GM12878 (cell line): ENCODE measurements around the gene BICRAL. TPM values are rescaled to one million over a fixed set of nuclear protein-coding genes. Genes with fewer than 3 reads are reported as not detected.

Experiments used
- ATAC-seq: fragments of 200-7000 bp; cut with Tn5 transposase; 3 replicates; pipeline ENCODE4 v1.9.1; 2020; ENCODE audit warnings: mild to moderate bottlenecking, moderate library complexity
- BruUV-seq: library from RNA; stranded (reverse); fragments of 400-500 nt; replicated peaks from 2 replicates; lab custom pipeline; 2021; lab: Mats Ljungman, UMichigan
- CTCF ChIA-PET: fragments of 300-600 bp; sonication (Branson Sonifier 250); formaldehyde crosslinking; extraction: SDS; loops from one replicate; lab custom pipeline; 2021; ENCODE audit warnings: inconsistent platforms; lab: Yijun Ruan, JAX
- POLR2A ChIA-PET: fragments of 350-600 bp; formaldehyde crosslinking; extraction: SDS; loops from one replicate; lab custom pipeline; 2021; ENCODE audit warnings: inconsistent platforms; lab: Charles Lee
- RAD21 ChIA-PET: fragments of 300-600 bp; sonication (Branson Sonifier 250); formaldehyde crosslinking; loops from one replicate; lab custom pipeline; 2023; ENCODE audit warnings: antibody characterized with exemption; ENCODE audit not compliant: unreplicated experiment; lab: Charles Lee
- SMC1A ChIA-PET: fragments of 300-600 bp; sonication (Branson Sonifier 250); formaldehyde crosslinking; loops from one replicate; lab custom pipeline; 2023; ENCODE audit not compliant: unreplicated experiment, uncharacterized antibody; lab: Charles Lee
- DNase-seq: peaks from one replicate; pipeline ENCODE4 v3.0.0-alpha.2; 2011; ENCODE audit warnings: low read depth, low spot score
- FAIRE-seq: peaks from 3 replicates; lab custom pipeline; 2011; peaks lifted over from hg19 to GRCh38; lab: Jason Lieb, UNC
- H2AFZ ChIP-seq: 2 replicates; pipeline ENCODE4 v1.6.0; 2011; ENCODE audit warnings: low read depth, low read length, control low read depth; ENCODE audit not compliant: control insufficient read depth
- H3K27ac ChIP-seq: 2 replicates; pipeline ENCODE4 v1.5.1; 2011; ENCODE audit warnings: control low read depth; ENCODE audit not compliant: control insufficient read depth, insufficient read depth
- H3K27me3 ChIP-seq, 2 experiments: replicated peaks in 1 of 2; 2 replicates each; pipeline versions ENCODE4 v1.6.0 to v1.6.1; 2011; ENCODE audit warnings: low read length in 1 of 2; ENCODE audit not compliant: control insufficient read depth in 2 of 2, insufficient read depth in 2 of 2
- H3K36me3 ChIP-seq, 2 experiments: 2 replicates each; pipeline ENCODE4 v1.5.1; 2011; ENCODE audit warnings: low read length in 1 of 2; ENCODE audit not compliant: control insufficient read depth in 2 of 2, insufficient read depth in 2 of 2
- H3K4me1 ChIP-seq: 2 replicates; pipeline ENCODE4 v1.6.1; 2011; ENCODE audit warnings: mild to moderate bottlenecking, low read length, moderate library complexity, mixed read lengths; ENCODE audit not compliant: control insufficient read depth, insufficient read depth
- H3K4me2 ChIP-seq: 2 replicates; pipeline ENCODE4 v1.6.0; 2011; ENCODE audit warnings: control low read depth; ENCODE audit not compliant: control insufficient read depth, insufficient read depth
- H3K4me3 ChIP-seq: fragments of 200-600 bp; sonication (generic); 2 replicates; pipeline ENCODE4 v1.5.1; 2016
- H3K79me2 ChIP-seq: 2 replicates; pipeline ENCODE4 v1.6.0; 2011; ENCODE audit warnings: low read length; ENCODE audit not compliant: control insufficient read depth, insufficient read depth
- H3K9ac ChIP-seq: 2 replicates; pipeline ENCODE4 v1.8.0; 2011; ENCODE audit warnings: low read length, control low read depth, mixed read lengths; ENCODE audit not compliant: control insufficient read depth, insufficient read depth
- H3K9me3 ChIP-seq: replicated peaks from 3 replicates; pipeline ENCODE4 v1.5.1; 2011; ENCODE audit warnings: mild to moderate bottlenecking, low read length; ENCODE audit not compliant: control insufficient read depth, insufficient read depth
- H4K20me1 ChIP-seq: 2 replicates; pipeline ENCODE4 v1.6.0; 2011; ENCODE audit not compliant: control insufficient read depth, insufficient read depth
- E4F1 ChIP-seq: fragments of 450-650 bp; IDR thresholded peaks from 2 replicates; pipeline ENCODE4 v1.6.1; 2018; ENCODE audit warnings: borderline replicate concordance, mild to moderate bottlenecking; ENCODE audit not compliant: partially characterized antibody
- NR2C1 ChIP-seq: fragments of 450-650 bp; IDR thresholded peaks from 2 replicates; pipeline ENCODE4 v1.6.1; 2017; ENCODE audit warnings: antibody characterized with exemption, mild to moderate bottlenecking, moderate library complexity
- SIN3A ChIP-seq: IDR thresholded peaks from 2 replicates; pipeline ENCODE4 v1.6.1; 2012; ENCODE audit warnings: low read depth, low read length, improper control_type of control experiment
- WRNIP1 ChIP-seq: IDR thresholded peaks from 2 replicates; pipeline ENCODE4 v1.6.1; 2011; ENCODE audit warnings: low read depth, low read length, improper control_type of control experiment, borderline replicate concordance
- YBX1 ChIP-seq: fragments of 450-650 bp; IDR thresholded peaks from 2 replicates; pipeline ENCODE4 v1.6.1; 2016; ENCODE audit warnings: antibody characterized with exemption
- ZNF24 ChIP-seq: fragments of 450-650 bp; IDR thresholded peaks from 2 replicates; pipeline ENCODE4 v1.6.1; 2017; ENCODE audit warnings: antibody characterized with exemption, mild to moderate bottlenecking
- WGBS: methylation state at CpG from one replicate; pipeline ENCODE4 v1.1.6; 2016; ENCODE audit warnings: low lambda C conversion rate; ENCODE audit not compliant: insufficient replicate concordance, insufficient coverage; ENCODE audit errors: missing lambda C conversion rate; 5-methylcytosine and 5-hydroxymethylcytosine counted together
- in situ Hi-C: fragments of 300-500 bp; cut with MboI; formaldehyde crosslinking; loops from 9 replicates; pipeline ENCODE4 v1.14.3; 2018; ENCODE audit warnings: mixed read lengths
- intact Hi-C: fragments of 100-400 bp; cut with micrococcal nuclease; formaldehyde crosslinking; loops from one replicate; pipeline ENCODE4 v1.14.2; 2022; ENCODE audit not compliant: unreplicated experiment
- polyA plus RNA-seq, 11 experiments: library from polyadenylated mRNA; depleted of rRNA in 4 of 11; unstranded in 6 of 11; stranded (reverse) in 5 of 11; fragments of >200 nt; fragmentation: Nextera tagmentation in 4 of 11; fragmentation: Illumina TruSeq in 1 of 11; extraction: Ambion mirVana in 4 of 11; extraction: Trizol in 1 of 11; gene quantifications; 1 replicate in 1 of 11; 2 replicates in 10 of 11; pipeline versions ENCODE4 v1.2.1 to v1.2.3, GENCODE V29; 2011 to 2016; ENCODE audit warnings: inconsistent platforms in 2 of 11, missing spikeins in 2 of 11, low read depth in 1 of 11
- total RNA-seq, 4 experiments: library from RNA; depleted of rRNA in 3 of 4; stranded (reverse); fragments of >200 nt in 3 of 4; fragmentation: Illumina TruSeq in 1 of 4; extraction: Trizol in 1 of 4; gene quantifications; 2 replicates each; pipeline versions ENCODE4 v1.2.1 to v1.2.3, GENCODE V29; 2013 to 2021
- TF ChIP-seq, protein P1 (sequence below), 3 experiments: IDR thresholded peaks in 2 of 3; conservative IDR thresholded peaks in 1 of 3; 2 replicates each; pipeline ENCODE4 v1.5.1; 2011; ENCODE audit warnings: low read depth in 3 of 3, low read length in 3 of 3, mild to moderate bottlenecking in 3 of 3, control low read depth in 2 of 3, moderate library complexity in 2 of 3, inconsistent platforms in 1 of 3, mixed read lengths in 1 of 3; ENCODE audit not compliant: control insufficient read depth in 2 of 3, insufficient read depth in 1 of 3; ENCODE audit errors: extremely low read depth in 1 of 3

The BICRAL gene
- total and polyA plus RNA-seq, 10 of the 15 experiments (the other 5 are each of a cell fraction or from before 2014, with no cell fraction given), result 1.9 to 16.6 (median 8.5) TPM

GRCh38 chr6:42907336-42907735, 125.5 kb downstream of the BICRAL start:
- RAD21 ChIA-PET, result no interaction called here
- no peak for FAIRE-seq
- ATAC-seq, result no peak
- Histone ChIP-seq H4K20me1 (no peaks in the 10 kb centered on the region), H3K4me3 (no peak overlapping the region), H3K27ac (no peak overlapping the region), H3K9ac (no peak overlapping the region), H3K27me3 (no peaks in the 10 kb centered on the region), H3K9me3 (no peaks in the 10 kb centered on the region), H3K36me3 (no peaks in the 10 kb centered on the region), H3K79me2 (no peaks in the 10 kb centered on the region), H3K4me2 (no peak overlapping the region), H3K4me1 (no peaks in the 10 kb centered on the region), H2AFZ (no peak overlapping the region)
- no peak for DNase-seq
- POLR2A ChIA-PET, result no interaction called here
- 67% methylated on average over 5 of the region's 5 CpGs for WGBS
- in situ Hi-C loops (loop anchor here (5.0 kb wide), 1 partner anchor 235 kb away; no protein-coding TSS in a partner anchor), intact Hi-C loops (no loop called here)
- SMC1A ChIA-PET, result interaction anchor here (1.5 to 1.6 kb wide), 2 partner anchors 22 to 236 kb away, joined by 3 to 5 read pairs; partner anchors contain the start of gene CNPY3
- BruUV-seq, result no TSS peak
- TF ChIP-seq NR2C1 (no peak), WRNIP1 (no peak), ZNF24 (no peak), YBX1 (no peak), SIN3A (no peak), E4F1 (no peak)
- TF ChIP-seq, protein P1, sequence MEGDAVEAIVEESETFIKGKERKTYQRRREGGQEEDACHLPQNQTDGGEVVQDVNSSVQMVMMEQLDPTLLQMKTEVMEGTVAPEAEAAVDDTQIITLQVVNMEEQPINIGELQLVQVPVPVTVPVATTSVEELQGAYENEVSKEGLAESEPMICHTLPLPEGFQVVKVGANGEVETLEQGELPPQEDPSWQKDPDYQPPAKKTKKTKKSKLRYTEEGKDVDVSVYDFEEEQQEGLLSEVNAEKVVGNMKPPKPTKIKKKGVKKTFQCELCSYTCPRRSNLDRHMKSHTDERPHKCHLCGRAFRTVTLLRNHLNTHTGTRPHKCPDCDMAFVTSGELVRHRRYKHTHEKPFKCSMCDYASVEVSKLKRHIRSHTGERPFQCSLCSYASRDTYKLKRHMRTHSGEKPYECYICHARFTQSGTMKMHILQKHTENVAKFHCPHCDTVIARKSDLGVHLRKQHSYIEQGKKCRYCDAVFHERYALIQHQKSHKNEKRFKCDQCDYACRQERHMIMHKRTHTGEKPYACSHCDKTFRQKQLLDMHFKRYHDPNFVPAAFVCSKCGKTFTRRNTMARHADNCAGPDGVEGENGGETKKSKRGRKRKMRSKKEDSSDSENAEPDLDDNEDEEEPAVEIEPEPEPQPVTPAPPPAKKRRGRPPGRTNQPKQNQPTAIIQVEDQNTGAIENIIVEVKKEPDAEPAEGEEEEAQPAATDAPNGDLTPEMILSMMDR (IDR thresholded peaks at IDR 0.05 in 2 of 3, conservative IDR thresholded peaks at IDR 0.05 in 1 of 3; ENCODE audit: control insufficient read depth in 2 of 3, extremely low read depth in 1 of 3, insufficient read depth in 1 of 3, low read depth in 3 of 3, low read length in 3 of 3), result no peak
- CTCF ChIA-PET, result interaction anchor here (0.5 to 1.2 kb wide), 3 partner anchors 66 to 436 kb away, joined by 3 to 4 read pairs (median 4); no protein-coding TSS in a partner anchor
